GM21367 (cell line): ENCODE measurements around the gene TAF11L11.
"Not testable (repeated sequence)": the region's sequence is repeated elsewhere in the genome, so short reads cannot be mapped to it uniquely, and the experiment has no call there.

Source experiments
- ATAC-seq: cut with Tn5 transposase; IDR thresholded peaks from one replicate; pipeline ENCODE4 v1.9.1; 2021; ENCODE audit not compliant: unreplicated experiment

Gene TAF11L11

DNA sequence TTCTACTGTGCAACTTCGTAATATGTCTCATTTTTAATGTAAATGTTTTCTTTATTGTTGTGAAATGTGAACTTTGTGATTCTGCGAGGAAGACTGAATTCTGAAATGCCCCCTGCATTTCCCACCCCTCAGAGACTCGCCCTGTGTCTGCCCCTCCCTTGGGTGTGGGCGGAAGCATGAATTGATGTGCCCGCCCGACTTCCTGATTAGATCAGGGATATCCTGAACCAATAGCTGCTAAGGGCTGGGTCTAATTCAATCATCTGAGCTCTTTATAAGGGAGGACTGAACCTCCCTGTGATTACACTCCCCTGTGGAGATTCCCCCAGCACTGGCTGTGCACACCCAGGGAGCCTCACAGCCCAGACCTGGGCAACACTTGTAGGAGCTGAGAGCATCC is at the start of gene TAF11L11:
Gene TAF11L11, plus strand, starts transcription at position 304 of the 400 bp plus-strand sequence.
- not testable (repeated sequence) for ATAC-seq

DNA sequence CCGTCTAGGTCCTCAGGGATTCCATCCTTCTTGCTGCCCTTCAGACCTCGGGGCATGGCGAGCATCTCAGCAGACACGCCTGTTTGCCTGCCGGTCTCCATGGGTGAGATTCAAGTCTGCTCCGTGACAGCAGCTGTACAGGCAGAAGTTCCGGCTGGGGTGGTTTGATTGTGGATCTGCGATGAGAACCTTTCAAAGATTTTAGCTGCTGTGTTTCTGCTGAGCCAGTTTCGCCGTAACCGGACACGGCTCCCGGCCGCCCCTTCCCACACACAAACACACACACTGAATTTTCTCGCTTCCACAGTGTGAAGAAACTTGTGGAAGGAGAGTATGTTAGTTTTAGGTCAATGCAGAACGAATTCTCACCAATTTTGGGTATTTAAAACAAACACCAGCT is 18.3 kb upstream of the TAF11L11 start, which contains the start of gene TAF11L7:
Gene TAF11L7, minus strand, starts transcription at position 101 of the 400 bp plus-strand sequence.
- not testable (repeated sequence) for ATAC-seq

GRCh38 chr5:17590860-17591259 is 13.1 kb upstream of the TAF11L11 start, which contains the start of gene TAF11L8:
TAF11L8 (minus strand) TSS chr5:17590960.
- not testable (repeated sequence) for ATAC-seq

DNA sequence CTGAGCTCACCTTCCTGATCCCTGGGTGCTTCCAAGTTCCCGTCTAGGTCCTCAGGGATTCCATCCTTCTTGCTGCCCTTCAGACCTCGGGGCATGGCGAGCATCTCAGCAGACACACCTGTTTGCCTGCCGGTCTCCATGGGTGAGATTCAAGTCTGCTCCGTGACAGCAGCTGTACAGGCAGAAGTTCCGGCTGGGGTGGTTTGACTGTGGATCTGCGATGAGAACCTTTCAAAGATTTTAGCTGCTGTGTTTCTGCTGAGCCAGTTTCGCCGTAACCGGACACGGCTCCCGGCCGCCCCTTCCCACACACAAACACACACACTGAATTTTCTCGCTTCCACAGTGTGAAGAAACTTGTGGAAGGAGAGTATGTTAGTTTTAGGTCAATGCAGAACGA is 9.7 kb upstream of the TAF11L11 start, which contains the start of gene TAF11L9:
Gene TAF11L9, minus strand, starts transcription at position 140 of the 400 bp plus-strand sequence.
- ATAC-seq: not testable (repeated sequence)

DNA sequence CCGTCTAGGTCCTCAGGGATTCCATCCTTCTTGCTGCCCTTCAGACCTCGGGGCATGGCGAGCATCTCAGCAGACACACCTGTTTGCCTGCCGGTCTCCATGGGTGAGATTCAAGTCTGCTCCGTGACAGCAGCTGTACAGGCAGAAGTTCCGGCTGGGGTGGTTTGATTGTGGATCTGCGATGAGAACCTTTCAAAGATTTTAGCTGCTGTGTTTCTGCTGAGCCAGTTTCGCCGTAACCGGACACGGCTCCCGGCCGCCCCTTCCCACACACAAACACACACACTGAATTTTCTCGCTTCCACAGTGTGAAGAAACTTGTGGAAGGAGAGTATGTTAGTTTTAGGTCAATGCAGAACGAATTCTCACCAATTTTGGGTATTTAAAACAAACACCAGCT is 6.3 kb upstream of the TAF11L11 start, which contains the start of gene TAF11L10:
Gene TAF11L10, minus strand, starts transcription at position 101 of the 400 bp plus-strand sequence.
- ATAC-seq: not testable (repeated sequence)

- ATAC-seq: no peak
These were observed 968 bp downstream of the TAF11L11 start for GRCh38 chr5:17604951-17605350.

DNA sequence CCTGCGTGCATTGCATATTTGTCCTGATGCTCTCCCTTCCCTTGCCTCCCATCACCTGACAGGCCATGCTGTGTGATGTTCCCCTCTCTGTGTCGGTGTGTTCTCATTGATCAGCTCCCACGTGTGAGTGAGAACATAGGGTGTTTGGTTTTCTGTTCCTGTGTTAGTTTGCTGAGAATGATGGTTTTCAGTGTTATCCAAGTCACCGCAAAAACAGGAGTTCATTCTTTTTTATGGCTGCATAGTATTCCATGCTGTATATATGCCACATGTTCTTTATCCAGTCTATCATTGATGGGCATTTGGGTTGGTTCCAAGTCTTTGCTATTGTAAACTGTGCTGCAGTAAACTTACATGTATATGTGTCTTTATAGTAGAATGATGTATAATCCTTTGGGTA is 3.5 kb downstream of the TAF11L11 start:
- not testable (repeated sequence) for ATAC-seq

GRCh38 chr5:17610092-17610491 is 6.1 kb downstream of the TAF11L11 start, which contains the start of gene TAF11L12:
TAF11L12 (plus strand) TSS chr5:17610392.
- not testable (repeated sequence) for ATAC-seq

DNA sequence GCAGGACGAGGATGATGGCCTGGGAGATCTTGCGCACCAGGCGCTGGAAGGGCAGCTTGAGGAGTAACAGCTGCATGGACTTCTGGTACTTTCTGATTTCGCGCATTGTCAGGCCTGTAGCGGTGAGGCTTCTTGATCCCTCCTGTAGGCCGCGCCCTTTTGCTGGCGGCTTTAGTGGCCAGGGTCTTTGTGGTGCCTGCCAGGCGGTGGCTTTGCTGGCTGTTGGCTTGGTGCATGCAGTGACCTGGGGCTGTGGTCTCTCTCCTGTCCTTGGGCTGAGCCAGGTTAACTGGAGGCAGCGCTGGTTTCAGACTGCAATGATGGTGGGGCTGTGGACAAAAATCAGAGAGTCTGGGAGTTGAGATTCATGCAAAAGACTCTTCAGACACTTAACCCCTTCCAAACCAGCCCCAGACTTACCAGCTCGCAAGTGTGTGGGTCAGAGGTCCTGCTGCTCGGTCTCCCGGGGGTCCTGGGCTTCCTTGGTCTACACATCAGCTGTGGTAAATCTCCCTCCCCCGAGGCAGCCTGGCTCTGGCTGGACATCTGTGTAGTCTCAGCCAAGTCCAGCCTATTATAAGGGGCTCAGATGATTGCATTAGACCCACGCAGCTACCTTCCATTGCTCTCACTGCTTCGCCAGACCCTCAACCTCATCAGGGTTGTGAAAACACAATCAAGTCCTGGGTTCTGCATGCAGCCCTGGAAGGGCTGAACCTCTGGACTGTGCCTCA is 11.1 kb downstream of the TAF11L11 start:
- ATAC-seq: no peak

- ATAC-seq: no peak
These were observed 15.4 kb downstream of the TAF11L11 start for GRCh38 chr5:17619354-17619753.

DNA sequence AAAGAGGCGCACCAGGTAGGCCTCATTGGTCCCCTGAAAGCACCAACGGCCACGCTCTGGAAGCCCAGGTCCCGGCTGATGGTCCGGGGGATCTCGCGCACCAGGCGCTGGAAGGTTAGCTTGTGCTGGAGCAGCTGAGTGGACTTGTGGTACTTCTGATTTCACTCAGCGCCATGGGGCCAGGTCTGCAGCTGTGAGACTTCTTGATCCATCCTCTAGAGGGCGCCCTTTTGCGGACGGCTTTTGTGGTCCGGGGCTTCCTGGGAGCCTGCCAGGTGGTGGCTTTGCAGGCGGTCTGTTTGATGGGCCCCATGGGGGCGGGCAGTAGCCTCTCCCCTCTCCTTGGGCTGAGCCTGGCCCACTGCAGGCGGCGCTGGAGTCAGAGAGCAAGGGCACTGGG is 16.6 kb downstream of the TAF11L11 start:
- no peak for ATAC-seq

GRCh38 chr5:17625686-17626085 is 21.7 kb downstream of the TAF11L11 start:
- ATAC-seq: no peak

GRCh38 chr5:17631788-17632187 is 27.8 kb downstream of the TAF11L11 start, which contains the start of gene TAF11L13:
TAF11L13 (plus strand) TSS chr5:17632088.
- ATAC-seq: not testable (repeated sequence)

DNA sequence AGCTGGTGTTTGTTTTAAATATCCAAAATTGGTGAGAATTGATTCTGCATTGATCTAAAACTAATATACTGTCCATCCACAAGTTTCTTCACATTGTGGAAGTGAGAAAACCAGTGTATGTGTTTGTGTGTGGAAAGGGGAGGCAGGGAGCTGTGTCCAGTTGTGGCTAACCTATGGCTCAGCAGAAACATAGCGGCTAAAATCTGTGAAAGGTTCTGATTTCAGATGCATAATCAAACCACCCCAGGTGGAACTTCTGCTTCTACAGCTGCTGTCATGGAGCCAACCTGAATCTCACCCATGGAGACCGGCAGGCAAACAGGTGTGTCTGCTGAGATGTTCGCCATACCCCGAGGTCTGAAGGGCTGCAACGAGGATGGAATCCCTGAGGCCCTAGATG is 30.2 kb downstream of the TAF11L11 start, which contains the start of gene TAF11L14:
Gene TAF11L14, plus strand, starts transcription at position 301 of the 400 bp plus-strand sequence.
- no peak for ATAC-seq

- ATAC-seq: not testable (repeated sequence)
These were observed 45.2 kb downstream of the TAF11L11 start for GRCh38 chr5:17649232-17649631.

- not testable (repeated sequence) for ATAC-seq
These were observed 51.3 kb downstream of the TAF11L11 start for GRCh38 chr5:17655201-17655759.
